A673 (cell line): ENCODE measurements around the gene IL36G. TPM values are rescaled to one million over a fixed set of nuclear protein-coding genes. Genes with fewer than 3 reads are reported as not detected.

Source experiments
- BruUV-seq: library from RNA; stranded (reverse); fragments of 400-500 nt; replicated peaks from 2 replicates; lab custom pipeline; 2021; lab: Mats Ljungman, UMichigan
- CTCF ChIA-PET: fragments of 300-600 bp; sonication (Branson Sonifier 250); formaldehyde crosslinking; loops from one replicate; lab custom pipeline; 2022; ENCODE audit warnings: antibody characterized with exemption; lab: Charles Lee
- POLR2A ChIA-PET: fragments of 300-600 bp; sonication (Branson Sonifier 250); formaldehyde crosslinking; loops from one replicate; lab custom pipeline; 2022; ENCODE audit warnings: antibody characterized with exemption; ENCODE audit not compliant: low non-redundant PET; lab: Charles Lee
- DNase-seq: peaks from one replicate; pipeline ENCODE4 v3.0.0-alpha.2; 2015; ENCODE audit warnings: low spot score
- H3K27ac ChIP-seq: fragments of 200-600 bp; sonication (generic); 2 replicates; pipeline ENCODE4 v1.5.1; 2016; ENCODE audit warnings: mixed run types, low read depth, mild to moderate bottlenecking, mixed read lengths, antibody characterized with exemption, low read length; ENCODE audit not compliant: poor library complexity, severe bottlenecking
- H3K27me3 ChIP-seq: fragments of 200-600 bp; sonication (generic); replicated peaks from 2 replicates; pipeline ENCODE4 v1.6.1; 2017; ENCODE audit warnings: mixed run types, low read depth, mild to moderate bottlenecking, mixed read lengths, antibody characterized with exemption, low read length; ENCODE audit not compliant: insufficient read depth, poor library complexity
- H3K36me3 ChIP-seq: fragments of 200-600 bp; sonication (generic); 2 replicates; pipeline ENCODE4 v1.6.1; 2016; ENCODE audit warnings: mixed run types, mild to moderate bottlenecking, mixed read lengths, antibody characterized with exemption, low read length; ENCODE audit not compliant: insufficient read depth, poor library complexity, severe bottlenecking
- H3K4me1 ChIP-seq: fragments of 200-600 bp; sonication (generic); 2 replicates; pipeline ENCODE4 v1.6.1; 2017; ENCODE audit warnings: mixed run types, mild to moderate bottlenecking, mixed read lengths, antibody characterized with exemption, low read length; ENCODE audit not compliant: insufficient read depth, poor library complexity, severe bottlenecking
- H3K4me3 ChIP-seq: fragments of 200-600 bp; sonication (generic); 2 replicates; pipeline ENCODE4 v1.5.1; 2016; ENCODE audit warnings: low read depth, mixed run types, mild to moderate bottlenecking, mixed read lengths, low read length; ENCODE audit not compliant: poor library complexity, severe bottlenecking
- H3K9me3 ChIP-seq: fragments of 200-600 bp; sonication (generic); 2 replicates; pipeline ENCODE4 v1.6.1; 2016; ENCODE audit warnings: mixed run types, low read depth, mild to moderate bottlenecking, mixed read lengths, antibody characterized with exemption, low read length; ENCODE audit not compliant: poor library complexity, severe bottlenecking
- EZH2 ChIP-seq: fragments of 200-600 bp; sonication (generic); IDR thresholded peaks from 2 replicates; pipeline ENCODE4 v1.6.1; 2017; ENCODE audit warnings: borderline replicate concordance, low read depth, mild to moderate bottlenecking, mixed read lengths, antibody characterized with exemption, low read length; ENCODE audit not compliant: poor library complexity, severe bottlenecking
- intact Hi-C: fragments of 100-400 bp; cut with micrococcal nuclease; formaldehyde crosslinking; loops from one replicate; pipeline ENCODE4 v1.10.0; 2022; ENCODE audit not compliant: unreplicated experiment
- total RNA-seq: library from RNA; stranded (reverse); gene quantifications from 2 replicates; pipeline ENCODE4 v1.2.3, GENCODE V29; 2021
- TF ChIP-seq, protein P1 (sequence below): fragments of 300-800, 200-600 bp; sonication (generic); conservative IDR thresholded peaks from 2 replicates; pipeline ENCODE4 v1.5.1; 2017; ENCODE audit warnings: low read depth, mild to moderate bottlenecking, antibody characterized with exemption, low read length, moderate library complexity, mixed read lengths

The IL36G gene
- total RNA-seq, 1 experiment from 2014 or later, result not detected

DNA sequence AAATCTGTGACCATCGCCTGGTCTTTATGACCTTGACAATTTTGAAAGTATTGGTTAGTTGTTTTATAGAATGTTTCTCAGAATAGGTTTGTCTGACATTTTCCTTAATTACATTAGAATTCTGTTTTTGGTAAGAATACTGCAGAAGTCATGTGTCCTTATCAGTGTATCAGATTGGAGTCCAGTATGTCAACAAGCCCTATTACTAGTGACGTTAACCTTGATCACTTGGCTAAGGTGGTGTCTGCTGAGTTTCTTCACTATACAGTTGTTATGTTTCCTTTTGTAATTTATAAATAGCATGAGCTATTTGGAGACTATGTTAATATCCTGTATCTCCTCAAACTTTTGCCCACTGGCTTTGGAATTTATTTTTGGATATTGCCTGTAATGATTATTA is 10.8 kb upstream of the IL36G start:
- H3K4me3 ChIP-seq, result no peak overlapping the region
- ChIA-PET POLR2A (no interaction called here), CTCF (no interaction called here)
- no peaks in the 10 kb centered on the region for H3K4me1 ChIP-seq
- intact Hi-C loops, result no loop called here
- TF ChIP-seq, protein P1, sequence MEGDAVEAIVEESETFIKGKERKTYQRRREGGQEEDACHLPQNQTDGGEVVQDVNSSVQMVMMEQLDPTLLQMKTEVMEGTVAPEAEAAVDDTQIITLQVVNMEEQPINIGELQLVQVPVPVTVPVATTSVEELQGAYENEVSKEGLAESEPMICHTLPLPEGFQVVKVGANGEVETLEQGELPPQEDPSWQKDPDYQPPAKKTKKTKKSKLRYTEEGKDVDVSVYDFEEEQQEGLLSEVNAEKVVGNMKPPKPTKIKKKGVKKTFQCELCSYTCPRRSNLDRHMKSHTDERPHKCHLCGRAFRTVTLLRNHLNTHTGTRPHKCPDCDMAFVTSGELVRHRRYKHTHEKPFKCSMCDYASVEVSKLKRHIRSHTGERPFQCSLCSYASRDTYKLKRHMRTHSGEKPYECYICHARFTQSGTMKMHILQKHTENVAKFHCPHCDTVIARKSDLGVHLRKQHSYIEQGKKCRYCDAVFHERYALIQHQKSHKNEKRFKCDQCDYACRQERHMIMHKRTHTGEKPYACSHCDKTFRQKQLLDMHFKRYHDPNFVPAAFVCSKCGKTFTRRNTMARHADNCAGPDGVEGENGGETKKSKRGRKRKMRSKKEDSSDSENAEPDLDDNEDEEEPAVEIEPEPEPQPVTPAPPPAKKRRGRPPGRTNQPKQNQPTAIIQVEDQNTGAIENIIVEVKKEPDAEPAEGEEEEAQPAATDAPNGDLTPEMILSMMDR, result no peak
- TF ChIP-seq EZH2, result no peak
- H3K36me3 ChIP-seq, result no peaks in the 10 kb centered on the region
- BruUV-seq, result no TSS peak
- H3K27me3 ChIP-seq, result peaks cover 35% of the 10 kb centered on the region
- no peaks in the 10 kb centered on the region for H3K9me3 ChIP-seq
- no peak overlapping the region for H3K27ac ChIP-seq
- no peak for DNase-seq

GRCh38 chr2:112972423-112973086 is 5.3 kb upstream of the IL36G start:
- Histone ChIP-seq H3K4me1 (no peaks in the 10 kb centered on the region), H3K27ac (no peak overlapping the region), H3K36me3 (no peaks in the 10 kb centered on the region), H3K4me3 (no peak overlapping the region), H3K9me3 (no peaks in the 10 kb centered on the region), H3K27me3 (peaks cover 37% of the 10 kb centered on the region)
- ChIA-PET CTCF (no interaction called here), POLR2A (no interaction called here)
- no TSS peak for BruUV-seq
- no peak for DNase-seq
- intact Hi-C loops, result no loop called here
- TF ChIP-seq EZH2, result no peak
- TF ChIP-seq, protein P1, result no peak

GRCh38 chr2:112973156-112973555 is 4.7 kb upstream of the IL36G start:
- Histone ChIP-seq H3K9me3 (no peaks in the 10 kb centered on the region), H3K27ac (no peak overlapping the region), H3K27me3 (peaks cover 37% of the 10 kb centered on the region), H3K4me1 (no peaks in the 10 kb centered on the region), H3K4me3 (no peak overlapping the region), H3K36me3 (no peaks in the 10 kb centered on the region)
- CTCF ChIA-PET, result no interaction called here
- intact Hi-C loops, result no loop called here
- DNase-seq, result no peak
- no TSS peak for BruUV-seq
- POLR2A ChIA-PET, result no interaction called here
- TF ChIP-seq, protein P1, result no peak
- no peak for TF ChIP-seq EZH2
